Sigmoid colon (tissue), 4 donors: ENCODE data around the gene EVL.

Experiments
- EP300 ChIP-seq, 4 donors: sonication (generic); formaldehyde crosslinking; IDR thresholded peaks; one replicate each; pipeline ENCODE4 v1.6.1; 2017; ENCODE audit warnings: antibody characterized with exemption in 4 of 4
- POLR2A ChIP-seq, 2 donors: fragments of 450-650 bp; IDR thresholded peaks; one replicate each; pipeline ENCODE4 v1.6.1; 2016; ENCODE audit warnings: antibody characterized with exemption in 2 of 2, mild to moderate bottlenecking in 2 of 2, moderate library complexity in 2 of 2
- POLR2AphosphoS5 ChIP-seq, 4 donors: sonication (generic); formaldehyde crosslinking; IDR thresholded peaks; one replicate each; pipeline ENCODE4 v1.6.1; 2017; ENCODE audit warnings: antibody characterized with exemption in 4 of 4
- TF ChIP-seq, protein P1 (sequence below), 4 experiments: fragments of 450-650 bp in 3 of 4; fragments of 200-600 bp in 1 of 4; IDR thresholded peaks; one replicate each; pipeline ENCODE4 v1.5.1; 2016 to 2019; ENCODE audit warnings: antibody characterized with exemption in 4 of 4, mild to moderate bottlenecking in 3 of 4, moderate library complexity in 2 of 4

DNA sequence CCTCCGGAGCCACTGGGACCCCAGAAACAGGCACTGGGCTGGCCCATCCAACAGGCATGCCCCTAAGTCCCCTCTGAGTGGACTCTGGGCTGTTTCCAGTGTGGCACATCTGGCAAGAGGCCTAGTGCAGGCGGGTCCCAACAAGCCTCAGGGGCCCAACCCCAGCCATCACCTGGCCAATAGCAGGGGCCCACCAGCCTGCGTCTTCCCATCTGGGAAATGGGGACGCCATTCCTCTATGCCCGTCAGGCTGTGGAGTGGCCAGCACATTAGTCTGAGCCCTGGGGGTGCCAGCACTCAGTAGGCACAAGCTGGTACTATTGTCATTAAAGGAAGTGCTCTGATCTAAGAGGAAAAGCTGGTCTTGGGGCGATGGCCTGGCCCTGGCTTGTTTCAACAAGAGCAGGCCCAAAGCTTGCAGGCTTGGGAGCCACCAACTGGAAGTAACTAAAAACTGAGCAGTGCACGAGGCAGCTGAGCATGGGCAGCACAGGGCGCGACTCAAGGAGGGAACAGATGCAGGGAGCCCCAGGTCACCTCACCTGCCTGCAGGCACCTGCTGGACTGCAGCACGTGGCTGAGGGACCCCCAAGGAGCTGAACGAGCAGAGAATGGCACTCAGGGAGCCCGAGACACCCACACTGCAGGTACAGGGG, 85.8 kb downstream of the EVL start:
- TF ChIP-seq, protein P1, sequence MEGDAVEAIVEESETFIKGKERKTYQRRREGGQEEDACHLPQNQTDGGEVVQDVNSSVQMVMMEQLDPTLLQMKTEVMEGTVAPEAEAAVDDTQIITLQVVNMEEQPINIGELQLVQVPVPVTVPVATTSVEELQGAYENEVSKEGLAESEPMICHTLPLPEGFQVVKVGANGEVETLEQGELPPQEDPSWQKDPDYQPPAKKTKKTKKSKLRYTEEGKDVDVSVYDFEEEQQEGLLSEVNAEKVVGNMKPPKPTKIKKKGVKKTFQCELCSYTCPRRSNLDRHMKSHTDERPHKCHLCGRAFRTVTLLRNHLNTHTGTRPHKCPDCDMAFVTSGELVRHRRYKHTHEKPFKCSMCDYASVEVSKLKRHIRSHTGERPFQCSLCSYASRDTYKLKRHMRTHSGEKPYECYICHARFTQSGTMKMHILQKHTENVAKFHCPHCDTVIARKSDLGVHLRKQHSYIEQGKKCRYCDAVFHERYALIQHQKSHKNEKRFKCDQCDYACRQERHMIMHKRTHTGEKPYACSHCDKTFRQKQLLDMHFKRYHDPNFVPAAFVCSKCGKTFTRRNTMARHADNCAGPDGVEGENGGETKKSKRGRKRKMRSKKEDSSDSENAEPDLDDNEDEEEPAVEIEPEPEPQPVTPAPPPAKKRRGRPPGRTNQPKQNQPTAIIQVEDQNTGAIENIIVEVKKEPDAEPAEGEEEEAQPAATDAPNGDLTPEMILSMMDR (IDR thresholded peaks at IDR 0.05) = no peak
- TF ChIP-seq EP300 (IDR thresholded peaks at IDR 0.05) (no peak), POLR2AphosphoS5 (IDR thresholded peaks at IDR 0.05) (no peak), POLR2A (IDR thresholded peaks at IDR 0.05) (no peak)
